Mesothelial cell of epicardium (in vitro differentiated cells): ENCODE results near the gene AIF1. TPM values are rescaled to one million over a fixed set of nuclear protein-coding genes. Genes with fewer than 3 reads are reported as not detected.

Experiments used
- DNase-seq, 2 experiments: peaks; one replicate each; pipeline ENCODE4 v3.0.0; 2021; ENCODE audit warnings: low spot score in 2 of 2; ENCODE audit not compliant: unreplicated experiment in 2 of 2
- H3K27ac Mint-ChIP-seq: 2 replicates; pipeline ENCODE4 v1.8.0; 2021; ENCODE audit warnings: mixed read lengths
- H3K27me3 Mint-ChIP-seq: 2 replicates; pipeline ENCODE4 v1.8.0; 2021; ENCODE audit warnings: low read depth, mixed read lengths
- H3K36me3 Mint-ChIP-seq: 2 replicates; pipeline ENCODE4 v1.8.0; 2021; ENCODE audit warnings: mixed read lengths
- H3K4me1 Mint-ChIP-seq: 2 replicates; pipeline ENCODE4 v1.8.0; 2021; ENCODE audit warnings: mixed read lengths
- H3K4me3 Mint-ChIP-seq: 2 replicates; pipeline ENCODE4 v1.8.0; 2021; ENCODE audit warnings: mild to moderate bottlenecking, moderate library complexity, mixed read lengths
- H3K9me3 Mint-ChIP-seq: 2 replicates; pipeline ENCODE4 v1.8.0; 2021; ENCODE audit warnings: mixed read lengths
- CTCF ChIP-seq: fragments of 200-600 bp; sonication (generic); IDR thresholded peaks from one replicate; pipeline ENCODE4 v1.5.0; 2021; ENCODE audit warnings: antibody characterized with exemption; ENCODE audit not compliant: unreplicated experiment
- total RNA-seq: library from RNA; stranded (reverse); gene quantifications from 3 replicates; pipeline ENCODE4 v1.2.1, GENCODE V29; 2021

AIF1 gene
- total RNA-seq, 1 donor from 2014 or later = 6.0 TPM

- no peaks in the 10 kb centered on the region for H3K9me3 Mint-ChIP-seq
- peaks cover 44% of the 10 kb centered on the region for H3K36me3 Mint-ChIP-seq
- peak overlapping the region; percentile 21 for H3K27ac Mint-ChIP-seq
- TF ChIP-seq CTCF = no peak
- H3K27me3 Mint-ChIP-seq = no peaks in the 10 kb centered on the region
- DNase-seq = no peak
- no peak overlapping the region for H3K4me3 Mint-ChIP-seq
- H3K4me1 Mint-ChIP-seq = no peaks in the 10 kb centered on the region
Measured at GRCh38 chr6:31632279-31632946, 17.4 kb downstream of the AIF1 start.

- Mint-ChIP-seq H3K9me3 (no peaks in the 10 kb centered on the region), H3K36me3 (peaks cover 36% of the 10 kb centered on the region), H3K4me3 (no peak overlapping the region), H3K27me3 (no peaks in the 10 kb centered on the region), H3K27ac (no peak overlapping the region), H3K4me1 (no peaks in the 10 kb centered on the region)
- TF ChIP-seq CTCF = no peak
- DNase-seq = no peak
Measured at GRCh38 chr6:31633447-31633846, 18.4 kb downstream of the AIF1 start.

- Mint-ChIP-seq H3K27ac (peak overlapping the region; percentile 48), H3K4me3 (no peak overlapping the region)
Measured at GRCh38 chr6:31634131-31634530, 19.1 kb downstream of the AIF1 start.

GRCh38 chr6:31634969-31635575 lies 20.0 kb downstream of the AIF1 start:
- Mint-ChIP-seq H3K36me3 (peaks cover 37% of the 10 kb centered on the region), H3K9me3 (no peaks in the 10 kb centered on the region), H3K27me3 (no peaks in the 10 kb centered on the region), H3K4me1 (no peaks in the 10 kb centered on the region), H3K27ac (peak overlapping the region; percentile 50), H3K4me3 (no peak overlapping the region)
- DNase-seq = no peak
- no peak for TF ChIP-seq CTCF

More at GRCh38 chr6:31634131-31634530, 19.1 kb downstream of the AIF1 start:
- DNase-seq = no peak
- Mint-ChIP-seq H3K9me3 (no peaks in the 10 kb centered on the region), H3K36me3 (peaks cover 39% of the 10 kb centered on the region), H3K4me1 (no peaks in the 10 kb centered on the region), H3K27me3 (no peaks in the 10 kb centered on the region)
- no peak for TF ChIP-seq CTCF

- DNase-seq = no peak
- TF ChIP-seq CTCF = no peak
- peaks cover 35% of the 10 kb centered on the region for H3K36me3 Mint-ChIP-seq
- no peaks in the 10 kb centered on the region for H3K9me3 Mint-ChIP-seq
- H3K4me1 Mint-ChIP-seq = no peaks in the 10 kb centered on the region
- H3K27ac Mint-ChIP-seq = peak overlapping the region; percentile 34
- H3K4me3 Mint-ChIP-seq = no peak overlapping the region
- no peaks in the 10 kb centered on the region for H3K27me3 Mint-ChIP-seq
Measured at GRCh38 chr6:31636698-31637596, 21.9 kb downstream of the AIF1 start.
